Pancreas (tissue), 10 donors: ENCODE results near the gene ABCC10. TPM values are rescaled to one million over a fixed set of nuclear protein-coding genes. Genes with fewer than 3 reads are reported as not detected.
"Not testable (repeated sequence)": the region's sequence is repeated elsewhere in the genome, so short reads cannot be mapped to it uniquely, and the experiment has no call there.

Experiments
- ATAC-seq, 4 donors: fragments of 200-7000 bp; cut with Tn5 transposase; one replicate each; pipeline versions ENCODE4 v1.8.0 to v1.9.1; 2020; ENCODE audit warnings: mild to moderate bottlenecking in 4 of 4, moderate library complexity in 4 of 4
- DNase-seq, 6 donors: peaks; one replicate each; pipeline ENCODE4 v3.0.0-alpha.2; 2020
- FAIRE-seq: peaks from 2 replicates; lab custom pipeline; 2012; peaks lifted over from hg19 to GRCh38; lab: Jason Lieb, UNC
- H3K27ac ChIP-seq, 4 donors: fragments of 200-600 bp; sonication (generic); 1 replicate in 3 of 4; 2 replicates in 1 of 4; pipeline versions ENCODE4 v1.5.0 to v1.8.0; 2020
- H3K27me3 ChIP-seq, 4 donors: fragments of 200-600 bp; one replicate each; pipeline ENCODE4 v1.8.0; 2021
- H3K36me3 ChIP-seq, 3 donors: fragments of 200-600 bp; sonication (generic) in 1 of 3; one replicate each; pipeline versions ENCODE4 v1.5.0 to v1.8.0; 2020 to 2021
- H3K4me1 ChIP-seq, 3 donors: fragments of 200-600 bp; one replicate each; pipeline ENCODE4 v1.8.0; 2021
- H3K4me3 ChIP-seq, 4 donors: fragments of 200-600 bp; sonication (generic) in 2 of 4; one replicate each; pipeline versions ENCODE4 v1.5.0 to v1.8.0; 2020 to 2021
- H3K9me3 ChIP-seq, 4 donors: fragments of 200-600 bp; one replicate each; pipeline ENCODE4 v1.8.0; 2021
- CTCF ChIP-seq, 4 donors: fragments of 200-600 bp; sonication (generic) in 3 of 4; IDR thresholded peaks; one replicate each; pipeline versions ENCODE4 v1.5.0 to v1.8.0; 2021; ENCODE audit warnings: antibody characterized with exemption in 4 of 4
- WGBS, 2 donors: extraction: QIAGEN DNeasy Blood & Tissue Kit; methylation state at CpG; one replicate each; pipeline ENCODE4 v1.1.7; 2013; 5-methylcytosine and 5-hydroxymethylcytosine counted together
- intact Hi-C, 3 donors: fragments of 100-400 bp; cut with DNase I; formaldehyde crosslinking; loops; one replicate each; pipeline versions ENCODE4 v1.11.1 to v1.14.2; 2022
- polyA plus RNA-seq, 2 donors: library from polyadenylated mRNA; stranded (reverse); fragments of 200-250 nt; gene quantifications; one replicate each; pipeline ENCODE4 v1.2.3, GENCODE V29; 2013
- total RNA-seq, 6 donors: library from RNA; stranded (reverse); fragmentation: NEBNext Ultra II Directional in 4 of 6; extraction: Animal tissue kit (Norgen Biotek cat#: 25700) in 4 of 6; gene quantifications; one replicate each; pipeline versions ENCODE4 v1.2.1 to v1.2.4, GENCODE V29; 2021 to 2023
- donor health status: healthy with polysubstance abuse.
- donor health status: DM: no; HTN: no; CAD: no; lungs with moderate emphysema.
- donor health status: DM: no; HTN: no; CAD: no.
- donor health status: control.
- donor health status: control.
- donor health status: Bipolar disorder and iron deficiency.
- donor health status: DM: yes; HTN: yes; CAD: no.
- donor health status: DM: no; HTN: no; CAD: no.
- donor health status: DM: no; HTN: no; CAD: no.
- donor health status: DM: yes; HTN: yes; CAD: no.

The ABCC10 gene
- total and polyA plus RNA-seq, 8 donors, result 14.0 to 54.8 (median 19.9) TPM

GRCh38 chr6:43402820-43403219 is 24.5 kb upstream of the ABCC10 start:
- Histone ChIP-seq H3K27ac (no peak overlapping the region), H3K36me3 (no peaks in the 10 kb centered on the region), H3K4me3 (no peak overlapping the region), H3K9me3 (no peaks in the 10 kb centered on the region), H3K27me3 (no peaks in the 10 kb centered on the region), H3K4me1 (no peaks in the 10 kb centered on the region)
- 66 to 71% methylated on average over 1 of the region's 1 CpG for WGBS, 2 donors
- intact Hi-C loops, result no loop called here
- no peak for DNase-seq
- TF ChIP-seq CTCF (IDR thresholded peaks at IDR 0.05), result no peak
- no peak for ATAC-seq
- no peak for FAIRE-seq

- peak in 1 of 4 donors; percentile 23 for ATAC-seq
- FAIRE-seq, result no peak
- 23 to 24% methylated on average over 3 of the region's 3 CpGs for WGBS, 2 donors
- no peak for DNase-seq
- Histone ChIP-seq H3K27me3 (no peaks in the 10 kb centered on the region), H3K4me3 (no peak overlapping the region), H3K36me3 (no peaks in the 10 kb centered on the region), H3K4me1 (no peaks in the 10 kb centered on the region), H3K9me3 (no peaks in the 10 kb centered on the region), H3K27ac (no peak overlapping the region)
- intact Hi-C loops, result no loop called here
- TF ChIP-seq CTCF (IDR thresholded peaks at IDR 0.05), result no peak
Measured at GRCh38 chr6:43405354-43405753, 22.0 kb upstream of the ABCC10 start.

GRCh38 chr6:43407296-43407695 is 20.0 kb upstream of the ABCC10 start:
- DNase-seq (no peak), FAIRE-seq (no peak), ATAC-seq (no peak)
- H3K4me1 ChIP-seq, result no peaks in the 10 kb centered on the region
- H3K27me3 ChIP-seq, result no peaks in the 10 kb centered on the region
- H3K36me3 ChIP-seq, result no peaks in the 10 kb centered on the region
- H3K27ac ChIP-seq, result no peak overlapping the region
- 24 to 39% methylated on average over 1 of the region's 1 CpG for WGBS, 2 donors
- H3K9me3 ChIP-seq, result no peaks in the 10 kb centered on the region
- no peak for TF ChIP-seq CTCF (IDR thresholded peaks at IDR 0.05)
- intact Hi-C loops, result no loop called here
- no peak overlapping the region for H3K4me3 ChIP-seq

GRCh38 chr6:43408259-43408658 is 19.1 kb upstream of the ABCC10 start:
- FAIRE-seq (no peak), DNase-seq (no peak), ATAC-seq (no peak)
- Histone ChIP-seq H3K36me3 (no peaks in the 10 kb centered on the region), H3K27ac (no peak overlapping the region), H3K27me3 (no peaks in the 10 kb centered on the region), H3K4me3 (no peak overlapping the region), H3K4me1 (no peaks in the 10 kb centered on the region), H3K9me3 (no peaks in the 10 kb centered on the region)
- no peak for TF ChIP-seq CTCF (IDR thresholded peaks at IDR 0.05)
- WGBS, 2 donors, result 91 to 94% methylated on average over 4 of the region's 4 CpGs
- intact Hi-C loops, result no loop called here

- H3K27ac ChIP-seq, ATAC-seq, FAIRE-seq, H3K36me3 ChIP-seq, DNase-seq, H3K27me3 ChIP-seq, H3K4me1 ChIP-seq, H3K9me3 ChIP-seq, H3K4me3 ChIP-seq, intact Hi-C loops: not testable (repeated sequence)
- 73 to 78% methylated on average over 1 of the region's 1 CpG for WGBS, 2 donors
Measured at GRCh38 chr6:43410776-43411175, 16.6 kb upstream of the ABCC10 start.
